BE2C (cell line): Measurements from ENCODE around the gene SIVA1.

Experiments used
- DNase-seq: peaks from one replicate; pipeline ENCODE4 v3.0.0-alpha.2; 2020
- H3K27me3 ChIP-seq: fragments of 250-450 bp; sonication (Bioruptor Pico); 2 replicates; pipeline ENCODE4 v1.5.1; 2020; ENCODE audit warnings: mild to moderate bottlenecking
- H3K36me3 ChIP-seq: fragments of 250-450 bp; sonication (Bioruptor Pico); 2 replicates; pipeline ENCODE4 v1.5.1; 2020; ENCODE audit warnings: mild to moderate bottlenecking
- H3K4me1 ChIP-seq: fragments of 250-450 bp; sonication (Bioruptor Pico); 2 replicates; pipeline ENCODE4 v1.5.1; 2020
- H3K4me3 ChIP-seq: 2 replicates; pipeline ENCODE4 v1.5.1; 2011; ENCODE audit warnings: low read depth, low read length
- H3K9me3 ChIP-seq: fragments of 250-450 bp; sonication (Bioruptor Pico); 2 replicates; pipeline ENCODE4 v1.5.1; 2020
- CTCF ChIP-seq: IDR thresholded peaks from 2 replicates; pipeline ENCODE4 v1.5.1; 2012; ENCODE audit warnings: mild to moderate bottlenecking, low read depth, low read length

SIVA1 gene

GRCh38 chr14:104775073-104775489 lies 22.1 kb downstream of the SIVA1 start:
- peaks cover 47% of the 10 kb centered on the region for H3K36me3 ChIP-seq
- H3K4me1 ChIP-seq = no peaks in the 10 kb centered on the region; the same call in 1 of the 2 replicates
- H3K4me3 ChIP-seq = no peak overlapping the region
- no peaks in the 10 kb centered on the region for H3K27me3 ChIP-seq
- H3K9me3 ChIP-seq = no peaks in the 10 kb centered on the region
- no peak for TF ChIP-seq CTCF
- no peak for DNase-seq

GRCh38 chr14:104776481-104776880 lies 23.5 kb downstream of the SIVA1 start:
- no peak for DNase-seq
- Histone ChIP-seq H3K9me3 (no peaks in the 10 kb centered on the region), H3K36me3 (peaks cover 36% of the 10 kb centered on the region), H3K4me3 (no peak overlapping the region), H3K27me3 (no peaks in the 10 kb centered on the region), H3K4me1 (no peaks in the 10 kb centered on the region)
- TF ChIP-seq CTCF = no peak

- Histone ChIP-seq H3K27me3 (no peaks in the 10 kb centered on the region), H3K36me3 (peaks cover 29% of the 10 kb centered on the region), H3K4me3 (no peak overlapping the region), H3K9me3 (no peaks in the 10 kb centered on the region), H3K4me1 (no peaks in the 10 kb centered on the region)
- DNase-seq = no peak
- no peak for TF ChIP-seq CTCF
Observed at GRCh38 chr14:104776961-104777807, 24.2 kb downstream of the SIVA1 start.

GRCh38 chr14:104777808-104778249 lies 24.9 kb downstream of the SIVA1 start:
- DNase-seq = no peak
- no peak overlapping the region for H3K4me3 ChIP-seq
- H3K36me3 ChIP-seq = peaks cover 22% of the 10 kb centered on the region
- no peak for TF ChIP-seq CTCF
- H3K27me3 ChIP-seq = no peaks in the 10 kb centered on the region
- no peaks in the 10 kb centered on the region for H3K9me3 ChIP-seq
- H3K4me1 ChIP-seq = no peaks in the 10 kb centered on the region

GRCh38 chr14:104778694-104779331 lies 25.9 kb downstream of the SIVA1 start:
- TF ChIP-seq CTCF = no peak
- H3K36me3 ChIP-seq = peaks cover 17% of the 10 kb centered on the region
- no peaks in the 10 kb centered on the region for H3K27me3 ChIP-seq
- H3K4me1 ChIP-seq = no peaks in the 10 kb centered on the region
- no peak for DNase-seq
- no peak overlapping the region for H3K4me3 ChIP-seq
- no peaks in the 10 kb centered on the region for H3K9me3 ChIP-seq
